ENCODE results near the gene COL9A3. TPM values are rescaled to one million over a fixed set of nuclear protein-coding genes. Genes with fewer than 3 reads are reported as not detected.

Gene COL9A3
- total RNA-seq, 1 donor, result 0.43 TPM

GRCh38 chr20:62802026-62802712, 14.7 kb upstream of the COL9A3 start:
- no peak for TF ChIP-seq CTCF (IDR thresholded peaks at IDR 0.05; ENCODE audit: insufficient read depth, low read depth, low read length)
- no peak for DNase-seq (ENCODE audit: low read depth)
- H3K4me3 ChIP-seq (ENCODE audit: low read depth, low read length), result no peak overlapping the region

GRCh38 chr20:62804021-62804626, 12.7 kb upstream of the COL9A3 start:
- H3K4me3 ChIP-seq (ENCODE audit: low read depth, low read length), result peak overlapping the region; percentile 78
- TF ChIP-seq CTCF (IDR thresholded peaks at IDR 0.05; ENCODE audit: insufficient read depth, low read depth, low read length), result no peak
- DNase-seq (ENCODE audit: low read depth), result no peak

GRCh38 chr20:62804627-62805154, 12.2 kb upstream of the COL9A3 start, which contains the start of gene OGFR:
Gene OGFR, plus strand, starts transcription at chr20:62804835. Its CDS starts 25 bp downstream, at chr20:62804860.
- peak within 1 kb of the TSS; percentile 78 for H3K4me3 ChIP-seq (ENCODE audit: low read depth, low read length)
- DNase-seq (ENCODE audit: low read depth), result peak; percentile 62
- no peak for TF ChIP-seq CTCF (IDR thresholded peaks at IDR 0.05; ENCODE audit: insufficient read depth, low read depth, low read length)

- TF ChIP-seq CTCF (IDR thresholded peaks at IDR 0.05; ENCODE audit: insufficient read depth, low read depth, low read length), result no peak
Measured at GRCh38 chr20:62805155-62805710, 11.6 kb upstream of the COL9A3 start.

GRCh38 chr20:62805711-62806382, 11.0 kb upstream of the COL9A3 start:
- peak overlapping the region; percentile 78 for H3K4me3 ChIP-seq (ENCODE audit: low read depth, low read length)
- peak; percentile 80 for DNase-seq (ENCODE audit: low read depth)
- no peak for TF ChIP-seq CTCF (IDR thresholded peaks at IDR 0.05; ENCODE audit: insufficient read depth, low read depth, low read length)

More at GRCh38 chr20:62805155-62805710, 11.6 kb upstream of the COL9A3 start:
- DNase-seq (ENCODE audit: low read depth), result no peak
- peak overlapping the region; percentile 78 for H3K4me3 ChIP-seq (ENCODE audit: low read depth, low read length)

GRCh38 chr20:62806383-62807050, 10.3 kb upstream of the COL9A3 start:
- no peak for DNase-seq (ENCODE audit: low read depth)
- no peak for TF ChIP-seq CTCF (IDR thresholded peaks at IDR 0.05; ENCODE audit: insufficient read depth, low read depth, low read length)
- peak overlapping the region; percentile 78 for H3K4me3 ChIP-seq (ENCODE audit: low read depth, low read length)
